H1 (cell line): Measurements from ENCODE around the gene LMTK3. TPM values are rescaled to one million over a fixed set of nuclear protein-coding genes. Genes with fewer than 3 reads are reported as not detected.

Experiments used
- CTCF ChIA-PET: fragments of 300-600 bp; sonication (Branson Sonifier 250); formaldehyde crosslinking; loops from one replicate; lab custom pipeline; 2021; ENCODE audit not compliant: partially characterized antibody; lab: Charles Lee
- POLR2A ChIA-PET: fragments of 300-600 bp; sonication (Branson Sonifier 250); formaldehyde crosslinking; loops from one replicate; lab custom pipeline; 2021; ENCODE audit warnings: inconsistent platforms; ENCODE audit not compliant: partially characterized antibody; lab: Charles Lee
- DNase-seq, 2 experiments: peaks; one replicate each; pipeline versions ENCODE4 v3.0.0 to v3.0.0-alpha.2; 2010 to 2022; ENCODE audit warnings: low spot score in 2 of 2, low read depth in 1 of 2, mixed read lengths in 1 of 2
- FAIRE-seq: peaks from 2 replicates; lab custom pipeline; 2011; peaks lifted over from hg19 to GRCh38; lab: Jason Lieb, UNC
- H2AFZ ChIP-seq: 2 replicates; pipeline ENCODE4 v1.8.1; 2012; ENCODE audit warnings: low read length, inconsistent platforms
- H2AK5ac ChIP-seq: 2 replicates; pipeline ENCODE4 v1.6.1; 2013; ENCODE audit warnings: low read depth, low read length
- H2BK120ac ChIP-seq: replicated peaks from 2 replicates; pipeline ENCODE3; 2013; ENCODE audit warnings: low read depth, low read length, inconsistent platforms
- H2BK12ac ChIP-seq: 2 replicates; pipeline ENCODE4 v1.6.1; 2013; ENCODE audit warnings: low read depth, low read length
- H2BK15ac ChIP-seq: 2 replicates; pipeline ENCODE4 v1.6.1; 2013; ENCODE audit warnings: low read length
- H2BK20ac ChIP-seq: 2 replicates; pipeline ENCODE4 v1.6.1; 2013; ENCODE audit warnings: low read length
- H2BK5ac ChIP-seq: 2 replicates; pipeline ENCODE4 v1.6.1; 2013; ENCODE audit warnings: low read depth, low read length
- H3K14ac ChIP-seq: 2 replicates; pipeline ENCODE4 v1.6.1; 2013; ENCODE audit warnings: inconsistent platforms; ENCODE audit not compliant: insufficient read length
- H3K18ac ChIP-seq: 2 replicates; pipeline ENCODE4 v1.6.1; 2013; ENCODE audit warnings: low read length; ENCODE audit errors: extremely low read depth
- H3K23ac ChIP-seq: 2 replicates; pipeline ENCODE4 v1.6.1; 2013; ENCODE audit warnings: inconsistent platforms; ENCODE audit not compliant: insufficient read length
- H3K23me2 ChIP-seq: 2 replicates; pipeline ENCODE4 v1.6.1; 2013; ENCODE audit warnings: low read depth, low read length
- H3K27ac ChIP-seq: 2 replicates; pipeline ENCODE4 v1.6.1; 2011; ENCODE audit warnings: low read depth, low read length, inconsistent platforms
- H3K27me3 ChIP-seq, 4 experiments: replicated peaks in 1 of 4; 1 replicate in 1 of 4; 2 replicates in 3 of 4; pipeline versions ENCODE4 v1.6.1 to v1.8.1; 2011 to 2013; ENCODE audit warnings: low read length in 3 of 4, mild to moderate bottlenecking in 3 of 4, inconsistent platforms in 2 of 4, mixed read lengths in 2 of 4, moderate library complexity in 1 of 4; ENCODE audit not compliant: control insufficient read depth in 3 of 4, insufficient read depth in 3 of 4; ENCODE audit errors: extremely low read depth in 1 of 4
- H3K36me3 ChIP-seq, 4 experiments: 2 replicates each; pipeline versions ENCODE4 v1.6.1 to v1.8.1; 2011 to 2013; ENCODE audit warnings: mild to moderate bottlenecking in 4 of 4, low read length in 3 of 4, moderate library complexity in 2 of 4, control low read depth in 1 of 4, inconsistent platforms in 1 of 4; ENCODE audit not compliant: insufficient read depth in 4 of 4, control insufficient read depth in 2 of 4
- H3K4ac ChIP-seq: replicated peaks from 2 replicates; pipeline ENCODE3; 2013; ENCODE audit warnings: low read length, low read depth, mixed read lengths, inconsistent platforms; ENCODE audit not compliant: insufficient read length
- H3K4me1 ChIP-seq, 4 experiments: replicated peaks in 1 of 4; 1 replicate in 1 of 4; 2 replicates in 3 of 4; pipeline versions ENCODE4 v1.6.1 to v1.8.1; 2011 to 2013; ENCODE audit warnings: low read length in 3 of 4, inconsistent platforms in 2 of 4, mixed read lengths in 1 of 4; ENCODE audit not compliant: insufficient read depth in 4 of 4, control insufficient read depth in 3 of 4
- H3K4me2 ChIP-seq, 2 experiments: 2 replicates each; pipeline versions ENCODE4 v1.6.1 to v1.8.1; 2011 to 2013; ENCODE audit warnings: low read depth in 2 of 2, low read length in 2 of 2, control low read depth in 1 of 2, inconsistent platforms in 1 of 2, mild to moderate bottlenecking in 1 of 2; ENCODE audit not compliant: insufficient read depth in 1 of 2
- H3K4me3 ChIP-seq, 4 experiments: fragments of 200-600, 300-600 bp in 1 of 4; sonication (generic), shearing (Covaris generic), sonication (Bioruptor Twin) in 1 of 4; 2 replicates each; pipeline versions ENCODE4 v1.5.1 to v1.8.1; 2011 to 2016; ENCODE audit warnings: low read length in 4 of 4, low read depth in 3 of 4, control low read depth in 2 of 4, inconsistent platforms in 2 of 4, mild to moderate bottlenecking in 2 of 4, mixed read lengths in 1 of 4, moderate library complexity in 1 of 4; ENCODE audit not compliant: insufficient read depth in 2 of 4; ENCODE audit errors: extremely low read depth in 1 of 4
- H3K56ac ChIP-seq: replicated peaks from 2 replicates; pipeline ENCODE3; 2013; ENCODE audit warnings: low read depth, mild to moderate bottlenecking, mixed read lengths, low read length, inconsistent platforms; ENCODE audit not compliant: insufficient read length
- H3K79me1 ChIP-seq: 2 replicates; pipeline ENCODE4 v1.6.1; 2013; ENCODE audit warnings: low read depth, low read length, control low read depth
- H3K79me2 ChIP-seq, 2 experiments: 2 replicates each; pipeline versions ENCODE4 v1.6.1 to v1.8.1; 2012 to 2013; ENCODE audit warnings: low read length in 2 of 2, mild to moderate bottlenecking in 2 of 2, inconsistent platforms in 1 of 2; ENCODE audit not compliant: insufficient read depth in 2 of 2, control insufficient read depth in 1 of 2
- H3K9ac ChIP-seq, 4 experiments: replicated peaks in 1 of 4; 1 replicate in 1 of 4; 2 replicates in 3 of 4; pipeline versions ENCODE4 v1.6.1 to v1.8.1; 2011 to 2013; ENCODE audit warnings: low read depth in 3 of 4, low read length in 3 of 4, control low read depth in 2 of 4, mild to moderate bottlenecking in 2 of 4, moderate library complexity in 2 of 4, inconsistent platforms in 1 of 4; ENCODE audit errors: extremely low read depth in 1 of 4
- H3K9me3 ChIP-seq, 2 experiments: 2 replicates each; pipeline versions ENCODE4 v1.6.1 to v1.8.1; 2012 to 2013; ENCODE audit warnings: mild to moderate bottlenecking in 2 of 2, moderate library complexity in 2 of 2, control low read depth in 1 of 2, inconsistent platforms in 1 of 2, low read depth in 1 of 2, low read length in 1 of 2, mixed read lengths in 1 of 2; ENCODE audit not compliant: insufficient read depth in 2 of 2
- H4K20me1 ChIP-seq, 2 experiments: replicated peaks in 1 of 2; 2 replicates each; pipeline versions ENCODE3 to v1.8.1; 2011 to 2013; ENCODE audit warnings: inconsistent platforms in 2 of 2, low read length in 2 of 2, mild to moderate bottlenecking in 1 of 2; ENCODE audit not compliant: insufficient read depth in 2 of 2, control insufficient read depth in 1 of 2
- H4K5ac ChIP-seq: 2 replicates; pipeline ENCODE4 v1.6.1; 2013; ENCODE audit warnings: low read length, low read depth, mixed read lengths, inconsistent platforms; ENCODE audit not compliant: insufficient read length
- H4K8ac ChIP-seq: 2 replicates; pipeline ENCODE4 v1.8.0; 2013; ENCODE audit warnings: mild to moderate bottlenecking, moderate library complexity, low read length, inconsistent platforms; ENCODE audit not compliant: insufficient read depth; ENCODE audit errors: extremely low read depth
- H4K91ac ChIP-seq: replicated peaks from 2 replicates; pipeline ENCODE3; 2013; ENCODE audit warnings: low read length, mixed read lengths, inconsistent platforms; ENCODE audit not compliant: insufficient read length
- BCL11A ChIP-seq, 2 experiments: IDR thresholded peaks; one replicate each; pipeline ENCODE4 v1.6.1; 2011; ENCODE audit warnings: low read depth in 2 of 2, low read length in 2 of 2, mild to moderate bottlenecking in 2 of 2
- CBX5 ChIP-seq: fragments of 300-800, 300-1000 bp; sonication (generic); IDR thresholded peaks from 2 replicates; pipeline ENCODE4 v1.7.1; 2016; ENCODE audit warnings: antibody characterized with exemption, low read length, low read depth
- CBX8 ChIP-seq: fragments of 300-800, 300-1000 bp; sonication (generic); IDR thresholded peaks from 2 replicates; pipeline ENCODE4 v1.7.1; 2016; ENCODE audit warnings: low read depth, low read length, borderline replicate concordance
- CHD1 ChIP-seq: IDR thresholded peaks from 2 replicates; pipeline ENCODE4 v1.6.1; 2012; ENCODE audit warnings: low read depth, low read length, improper control_type of control experiment
- EZH2 ChIP-seq: fragments of 200-600 bp; sonication (generic); IDR thresholded peaks from 2 replicates; pipeline ENCODE4 v1.7.1; 2012; ENCODE audit warnings: low read depth, mild to moderate bottlenecking, moderate library complexity, low read length, inconsistent platforms; ENCODE audit not compliant: severe bottlenecking
- GABPA ChIP-seq: IDR thresholded peaks from 2 replicates; pipeline ENCODE4 v1.6.1; 2011; ENCODE audit warnings: mild to moderate bottlenecking, low read length, moderate library complexity, borderline replicate concordance; ENCODE audit not compliant: insufficient read depth
- HDAC2 ChIP-seq, 2 experiments: fragments of 300-600 bp in 1 of 2; sonication (generic) in 1 of 2; IDR thresholded peaks; 2 replicates each; pipeline ENCODE4 v1.6.1; 2011 to 2012; ENCODE audit warnings: low read depth in 2 of 2, low read length in 2 of 2, mild to moderate bottlenecking in 2 of 2, moderate library complexity in 2 of 2, borderline replicate concordance in 1 of 2, inconsistent platforms in 1 of 2
- MAX ChIP-seq: IDR thresholded peaks from 2 replicates; pipeline ENCODE4 v1.6.1; 2012; ENCODE audit warnings: inconsistent platforms
- POLR2A ChIP-seq, 2 experiments: IDR thresholded peaks; 1 replicate in 1 of 2; 2 replicates in 1 of 2; pipeline ENCODE4 v1.6.1; 2011; ENCODE audit warnings: low read depth in 2 of 2, low read length in 2 of 2, mild to moderate bottlenecking in 2 of 2; ENCODE audit errors: control extremely low read depth in 1 of 2
- TEAD4 ChIP-seq: IDR thresholded peaks from 2 replicates; pipeline ENCODE4 v1.6.1; 2012; ENCODE audit warnings: low read depth, low read length, inconsistent platforms, mixed read lengths
- WGBS, 2 experiments: shearing (Covaris generic) in 1 of 2; methylation state at CpG; one replicate each; pipeline versions ENCODE4 v1.1.6 to v1.1.7; 2013 to 2015; ENCODE audit warnings: low lambda C conversion rate in 2 of 2, mixed read lengths in 2 of 2, inconsistent platforms in 1 of 2, low coverage in 1 of 2, missing lambda C conversion rate in 1 of 2; ENCODE audit not compliant: insufficient replicate concordance in 2 of 2, insufficient coverage in 1 of 2, insufficient read length in 1 of 2; ENCODE audit errors: extremely low coverage in 1 of 2, missing lambda C conversion rate in 1 of 2; 5-methylcytosine and 5-hydroxymethylcytosine counted together
- polyA plus RNA-seq, 7 experiments: library from polyadenylated mRNA; depleted of rRNA in 3 of 7; stranded (reverse) in 5 of 7; unstranded in 2 of 7; fragments of >200 nt in 5 of 7; fragments of 200-250 nt in 2 of 7; gene quantifications; 1 replicate in 5 of 7; 2 replicates in 1 of 7; 4 replicates in 1 of 7; pipeline versions ENCODE4 v1.2.1 to v1.2.3, GENCODE V29; 2011 to 2013; ENCODE audit warnings: missing spikeins in 2 of 7, mixed read lengths in 2 of 7
- total RNA-seq: library from RNA; stranded (reverse); fragmentation: NEBNext Ultra II Directional; extraction: Animal tissue kit (Norgen Biotek cat#: 25700); gene quantifications from 2 replicates; pipeline ENCODE4 v1.2.1, GENCODE V29; 2021
- TF ChIP-seq, protein P1 (sequence below): IDR thresholded peaks from 2 replicates; pipeline ENCODE4 v1.6.1; 2012; ENCODE audit warnings: inconsistent platforms

LMTK3 gene
- total and polyA plus RNA-seq, 2 of the 8 experiments (the other 6 are each of a cell fraction or from before 2014, with no cell fraction given): 2.7 to 12.4 TPM

DNA sequence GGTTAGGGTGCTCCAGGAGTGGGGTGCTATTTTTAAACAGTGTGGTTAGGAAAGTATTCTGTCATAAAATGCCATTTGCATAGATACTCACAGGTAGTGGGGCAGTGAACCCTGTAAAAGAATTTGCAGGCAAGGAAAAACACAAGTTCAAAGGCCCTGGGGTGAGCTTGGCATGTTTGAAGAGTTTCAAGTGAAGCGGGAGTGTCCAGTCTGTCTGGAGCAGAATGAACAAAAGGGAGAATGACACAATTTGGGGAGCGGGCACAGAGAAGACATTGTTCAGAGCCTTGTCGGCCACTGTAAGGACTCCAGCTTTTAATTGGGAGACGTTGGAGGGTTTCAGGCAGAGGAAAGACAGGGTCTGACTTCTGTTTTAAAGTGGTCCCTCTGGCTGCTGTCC lies 63.1 kb downstream of the LMTK3 start:
- Histone ChIP-seq H2BK120ac (no peak overlapping the region), H4K5ac (no peak overlapping the region), H3K4me2 (no peak overlapping the region), H3K56ac (no peak overlapping the region), H3K18ac (no peak overlapping the region), H3K23me2 (peaks cover 9% of the 10 kb centered on the region), H3K23ac (no peak overlapping the region), H3K4ac (no peak overlapping the region), H2AK5ac (no peak overlapping the region), H3K27ac (no peak overlapping the region), H3K27me3 (no peaks in the 10 kb centered on the region), H2BK15ac (no peak overlapping the region), H3K9me3 (no peaks in the 10 kb centered on the region), H2BK20ac (no peak overlapping the region), H3K4me1 (peaks cover 0 to 5% (median 4%) of the 10 kb centered on the region in 4 experiments; a peak in 4 of 7 replicates), H4K8ac (no peak overlapping the region), H4K20me1 (peaks cover 0 to 18% of the 10 kb centered on the region in 2 experiments), H3K4me3 (no peak overlapping the region), H4K91ac (no peak overlapping the region), H2BK5ac (no peak overlapping the region), H3K79me1 (peaks cover 2% of the 10 kb centered on the region; the same call in 1 of the 2 replicates), H3K9ac (no peak overlapping the region), H3K14ac (no peak overlapping the region), H3K36me3 (peaks cover 26 to 54% (median 47%) of the 10 kb centered on the region in 4 experiments), H3K79me2 (peaks cover 0 to 8% of the 10 kb centered on the region in 2 experiments; a peak in 2 of 4 replicates), H2AFZ (no peak overlapping the region), H2BK12ac (no peak overlapping the region)
- TF ChIP-seq CBX5 (no peak), EZH2 (no peak), GABPA (no peak), CHD1 (no peak), MAX (no peak), POLR2A (IDR thresholded peaks at IDR 0.05; ENCODE audit: control extremely low read depth in 1 of 2, low read depth in 2 of 2, low read length in 2 of 2) (no peak), TEAD4 (no peak), CBX8 (no peak), HDAC2 (IDR thresholded peaks at IDR 0.05; ENCODE audit: borderline replicate concordance in 1 of 2, low read depth in 2 of 2, low read length in 2 of 2) (no peak), BCL11A (IDR thresholded peaks at IDR 0.05; ENCODE audit: low read depth in 2 of 2, low read length in 2 of 2) (no peak)
- TF ChIP-seq, protein P1, sequence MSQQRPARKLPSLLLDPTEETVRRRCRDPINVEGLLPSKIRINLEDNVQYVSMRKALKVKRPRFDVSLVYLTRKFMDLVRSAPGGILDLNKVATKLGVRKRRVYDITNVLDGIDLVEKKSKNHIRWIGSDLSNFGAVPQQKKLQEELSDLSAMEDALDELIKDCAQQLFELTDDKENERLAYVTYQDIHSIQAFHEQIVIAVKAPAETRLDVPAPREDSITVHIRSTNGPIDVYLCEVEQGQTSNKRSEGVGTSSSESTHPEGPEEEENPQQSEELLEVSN: no peak
- DNase-seq: no peak
- CTCF ChIA-PET: interaction anchor here (0.5 to 1.6 kb wide), 3 partner anchors 15 to 57 kb away, joined by 3 to 5 read pairs (median 5); partner anchors contain the start of gene KDELR1
- FAIRE-seq: no peak
- POLR2A ChIA-PET: interaction anchor here (1.4 to 2.7 kb wide), 6 partner anchors 10 to 73 kb away, joined by 3 to 14 read pairs (median 5); partner anchors contain the start of gene GRIN2D
- WGBS, 2 experiments: 95% methylated on average over 4 of the region's 4 CpGs; no CpG with 5 or more reads in 1 of the 2 experiments
